Endothelial cell of umbilical vein (primary cell): ENCODE measurements around the gene UPF1. TPM values are rescaled to one million over a fixed set of nuclear protein-coding genes. Genes with fewer than 3 reads are reported as not detected.

Experiments
- BruUV-seq: library from RNA; stranded (reverse); fragments of 400-500 nt; replicated peaks from 2 replicates; lab custom pipeline; 2021; lab: Mats Ljungman, UMichigan
- CTCF ChIA-PET: fragments of 300-600, 350-600 bp; sonication (Branson Sonifier 250); formaldehyde crosslinking; loops from one replicate; lab custom pipeline; 2021; ENCODE audit warnings: antibody characterized with exemption, inconsistent platforms; lab: Charles Lee
- POLR2A ChIA-PET: fragments of 300-600, 350-600 bp; sonication (Branson Sonifier 250); formaldehyde crosslinking; loops from one replicate; lab custom pipeline; 2021; ENCODE audit warnings: antibody characterized with exemption, inconsistent platforms; lab: Charles Lee
- DNase-seq: peaks from one replicate; pipeline ENCODE4 v3.0.0-alpha.2; 2011; ENCODE audit warnings: low read depth, low spot score
- FAIRE-seq: peaks from 2 replicates; lab custom pipeline; 2011; peaks lifted over from hg19 to GRCh38; lab: Jason Lieb, UNC
- H2AFZ ChIP-seq: 2 replicates; pipeline ENCODE4 v1.6.0; 2012; ENCODE audit warnings: low read depth, low read length, control low read depth, inconsistent platforms
- H3K27ac ChIP-seq: 2 replicates; pipeline ENCODE4 v1.5.1; 2011; ENCODE audit warnings: low read depth, mild to moderate bottlenecking, control low read depth, low read length, moderate library complexity; ENCODE audit not compliant: insufficient read depth
- H3K27me3 ChIP-seq, 2 experiments: 2 replicates each; pipeline versions ENCODE4 v1.6.0 to v1.6.1; 2011; ENCODE audit warnings: low read length in 2 of 2, mixed read lengths in 1 of 2; ENCODE audit not compliant: control insufficient read depth in 2 of 2, insufficient read depth in 2 of 2
- H3K36me3 ChIP-seq, 2 experiments: 2 replicates in 1 of 2; 3 replicates in 1 of 2; pipeline ENCODE4 v1.5.1; 2011; ENCODE audit warnings: low read length in 2 of 2, mild to moderate bottlenecking in 1 of 2, moderate library complexity in 1 of 2; ENCODE audit not compliant: control insufficient read depth in 2 of 2, insufficient read depth in 2 of 2; ENCODE audit errors: extremely low read depth in 1 of 2
- H3K4me1 ChIP-seq: 3 replicates; pipeline ENCODE4 v1.5.1; 2011; ENCODE audit warnings: mild to moderate bottlenecking, low read length; ENCODE audit not compliant: control insufficient read depth, insufficient read depth; ENCODE audit errors: extremely low read depth
- H3K4me2 ChIP-seq: 2 replicates; pipeline ENCODE4 v1.6.1; 2011; ENCODE audit warnings: low read length, control low read depth, mixed read lengths; ENCODE audit not compliant: insufficient read depth
- H3K4me3 ChIP-seq, 3 experiments: fragments of 200-600 bp in 1 of 3; sonication (generic), shearing (Covaris generic) in 1 of 3; replicated peaks in 1 of 3; 2 replicates each; pipeline ENCODE4 v1.5.1; 2011 to 2016; ENCODE audit warnings: control low read depth in 3 of 3, low read length in 3 of 3, mild to moderate bottlenecking in 2 of 3, inconsistent platforms in 1 of 3, low read depth in 1 of 3, moderate library complexity in 1 of 3; ENCODE audit not compliant: insufficient read depth in 1 of 3
- H3K79me2 ChIP-seq: 2 replicates; pipeline ENCODE4 v1.6.0; 2012; ENCODE audit warnings: low read length, inconsistent platforms; ENCODE audit not compliant: control insufficient read depth, insufficient read depth
- H3K9ac ChIP-seq: replicated peaks from 2 replicates; pipeline ENCODE3; 2011; ENCODE audit warnings: low read length, control low read depth; ENCODE audit not compliant: insufficient read depth; ENCODE audit errors: extremely low read depth
- H3K9me1 ChIP-seq: replicated peaks from 3 replicates; pipeline ENCODE4 v1.6.0; 2011; ENCODE audit warnings: mild to moderate bottlenecking, low read length; ENCODE audit not compliant: control insufficient read depth, insufficient read depth; ENCODE audit errors: extremely low read depth
- H3K9me3 ChIP-seq: replicated peaks from 2 replicates; pipeline ENCODE4 v1.5.1; 2012; ENCODE audit warnings: low read length, inconsistent platforms; ENCODE audit not compliant: control insufficient read depth, insufficient read depth
- H4K20me1 ChIP-seq: replicated peaks from 2 replicates; pipeline ENCODE3; 2011; ENCODE audit warnings: mild to moderate bottlenecking, low read length; ENCODE audit not compliant: control insufficient read depth, insufficient read depth; ENCODE audit errors: extremely low read depth
- CTCF ChIP-seq, 2 donors: IDR thresholded peaks; 1 replicate in 1 of 2; 2 replicates in 1 of 2; pipeline ENCODE4 v1.5.1; 2011; ENCODE audit warnings: low read length in 2 of 2, mild to moderate bottlenecking in 2 of 2, moderate library complexity in 2 of 2, control low read depth in 1 of 2, inconsistent platforms in 1 of 2, low read depth in 1 of 2; ENCODE audit not compliant: insufficient read depth in 1 of 2; ENCODE audit errors: extremely low read depth in 1 of 2
- EZH2 ChIP-seq: IDR thresholded peaks from 2 replicates; pipeline ENCODE4 v1.6.1; 2012; ENCODE audit warnings: borderline replicate concordance, low read depth, mild to moderate bottlenecking, moderate library complexity, low read length, inconsistent platforms; ENCODE audit not compliant: severe bottlenecking
- FOS ChIP-seq: IDR thresholded peaks from 2 replicates; pipeline ENCODE4 v1.6.1; 2011; ENCODE audit warnings: mild to moderate bottlenecking, low read length, moderate library complexity, borderline replicate concordance; ENCODE audit not compliant: insufficient read depth
- GATA2 ChIP-seq: IDR thresholded peaks from 2 replicates; pipeline ENCODE4 v1.7.0; 2011; ENCODE audit warnings: low read depth, mild to moderate bottlenecking, moderate library complexity, mixed read lengths, low read length; ENCODE audit not compliant: insufficient read length, insufficient read depth
- JUN ChIP-seq: IDR thresholded peaks from 2 replicates; pipeline ENCODE4 v1.6.1; 2011; ENCODE audit warnings: borderline replicate concordance, low read depth; ENCODE audit not compliant: insufficient read length, insufficient read depth
- MYC ChIP-seq: IDR thresholded peaks from one replicate; pipeline ENCODE4 v1.6.1; 2011; ENCODE audit warnings: mild to moderate bottlenecking, low read depth, low read length
- POLR2A ChIP-seq: IDR thresholded peaks from 2 replicates; pipeline ENCODE4 v1.6.1; 2012; ENCODE audit warnings: low read depth, mild to moderate bottlenecking, control low read depth, low read length
- POLR2AphosphoS5 ChIP-seq: IDR thresholded peaks from 2 replicates; pipeline ENCODE4 v1.6.1; 2012; ENCODE audit warnings: low read depth, mild to moderate bottlenecking, control low read depth, low read length, moderate library complexity; ENCODE audit not compliant: insufficient read depth
- dilution Hi-C: fragments of 300-500 bp; cut with MboI; formaldehyde crosslinking; loops from one replicate; pipeline ENCODE4 v1.15.0; 2019; ENCODE audit warnings: low sequenced_read_pairs; ENCODE audit not compliant: extremely low pct_ligation_motif_present
- intact Hi-C: fragments of 100-400 bp; cut with micrococcal nuclease; formaldehyde crosslinking; loops from one replicate; pipeline ENCODE4 v1.10.0; 2022
- polyA plus RNA-seq, 4 experiments: library from polyadenylated mRNA; depleted of rRNA in 3 of 4; stranded (reverse) in 3 of 4; unstranded in 1 of 4; fragments of >200 nt; gene quantifications; 2 replicates each; pipeline versions ENCODE4 v1.2.1 to v1.2.3, GENCODE V29; 2011 to 2012; ENCODE audit warnings: missing spikeins in 1 of 4
- total RNA-seq: library from RNA; stranded (reverse); gene quantifications from 2 replicates; pipeline ENCODE4 v1.2.3, GENCODE V29; 2021
- TF ChIP-seq, protein P1 (sequence below): IDR thresholded peaks from 2 replicates; pipeline ENCODE4 v1.6.1; 2011; ENCODE audit not compliant: insufficient read depth, insufficient read length

UPF1 gene
- total and polyA plus RNA-seq, 2 donors (not counting 3 experiments of a cell fraction or from before 2014, with no cell fraction given), result 65.9 to 68.2 TPM

GRCh38 chr19:18871543-18871942 is 39.8 kb downstream of the UPF1 start:
- Histone ChIP-seq H4K20me1 (no peaks in the 10 kb centered on the region), H3K9ac (no peak overlapping the region), H3K79me2 (no peaks in the 10 kb centered on the region), H3K36me3 (peaks cover 5 to 6% of the 10 kb centered on the region in 2 experiments), H2AFZ (no peak overlapping the region), H3K27me3 (peaks cover 5 to 11% of the 10 kb centered on the region in 2 experiments), H3K4me3 (no peak overlapping the region), H3K27ac (no peak overlapping the region), H3K4me1 (no peaks in the 10 kb centered on the region), H3K9me3 (no peaks in the 10 kb centered on the region), H3K4me2 (no peak overlapping the region), H3K9me1 (no peaks in the 10 kb centered on the region)
- POLR2A ChIA-PET, result no interaction called here
- BruUV-seq, result no TSS peak
- CTCF ChIA-PET, result interaction anchor here (0.6 to 2.0 kb wide), 5 partner anchors 16 to 115 kb away, joined by 3 to 6 read pairs (median 3); partner anchors contain the start of genes COPE and DDX49
- dilution Hi-C loops, result no loop called here
- DNase-seq (no peak), FAIRE-seq (no peak)
- intact Hi-C loops, result no loop called here
- TF ChIP-seq FOS, result no peak
- TF ChIP-seq POLR2AphosphoS5, result no peak
- no peak for TF ChIP-seq GATA2
- TF ChIP-seq MYC, result no peak
- no peak for TF ChIP-seq CTCF (IDR thresholded peaks at IDR 0.05; ENCODE audit: extremely low read depth in 1 of 2, insufficient read depth in 1 of 2, low read depth in 1 of 2, low read length in 2 of 2)
- TF ChIP-seq, protein P1, sequence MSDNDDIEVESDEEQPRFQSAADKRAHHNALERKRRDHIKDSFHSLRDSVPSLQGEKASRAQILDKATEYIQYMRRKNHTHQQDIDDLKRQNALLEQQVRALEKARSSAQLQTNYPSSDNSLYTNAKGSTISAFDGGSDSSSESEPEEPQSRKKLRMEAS, result no peak
- no peak for TF ChIP-seq JUN
- TF ChIP-seq POLR2A, result no peak
- no peak for TF ChIP-seq EZH2
